H1 (cell line): ENCODE data around the gene LY6G5B.

Experiments used
- GABPA ChIP-seq: IDR thresholded peaks from 2 replicates; pipeline ENCODE4 v1.6.1; 2011; ENCODE audit warnings: mild to moderate bottlenecking, low read length, moderate library complexity, borderline replicate concordance; ENCODE audit not compliant: insufficient read depth
- JUND ChIP-seq: IDR thresholded peaks from 2 replicates; pipeline ENCODE4 v1.6.1; 2011; ENCODE audit warnings: mild to moderate bottlenecking, improper control_type of control experiment, low read length
- POLR2A ChIP-seq, 2 experiments: IDR thresholded peaks; 1 replicate in 1 of 2; 2 replicates in 1 of 2; pipeline ENCODE4 v1.6.1; 2011; ENCODE audit warnings: low read depth in 2 of 2, low read length in 2 of 2, mild to moderate bottlenecking in 2 of 2; ENCODE audit errors: control extremely low read depth in 1 of 2
- POLR2AphosphoS5 ChIP-seq: IDR thresholded peaks from 2 replicates; pipeline ENCODE4 v1.6.1; 2011; ENCODE audit warnings: low read depth, low read length
- RNF2 ChIP-seq: fragments of 200-900, 300-1000 bp; sonication (generic); IDR thresholded peaks from 2 replicates; pipeline ENCODE4 v1.7.1; 2016; ENCODE audit warnings: borderline replicate concordance, low read depth, mild to moderate bottlenecking, antibody characterized with exemption, low read length; ENCODE audit not compliant: poor library complexity, severe bottlenecking; ENCODE audit errors: missing control alignments
- SP1 ChIP-seq: IDR thresholded peaks from 2 replicates; pipeline ENCODE4 v1.6.1; 2011; ENCODE audit warnings: low read depth, low read length
- TBP ChIP-seq: IDR thresholded peaks from 2 replicates; pipeline ENCODE4 v1.6.1; 2011; ENCODE audit warnings: low read depth, low read length, improper control_type of control experiment
- TF ChIP-seq, protein P1 (sequence below), 3 experiments: IDR thresholded peaks; 1 replicate in 2 of 3; 2 replicates in 1 of 3; pipeline versions ENCODE4 v1.5.1 to v1.6.1; 2011; ENCODE audit warnings: low read length in 3 of 3, mild to moderate bottlenecking in 3 of 3, inconsistent platforms in 2 of 3, low read depth in 1 of 3, moderate library complexity in 1 of 3; ENCODE audit not compliant: insufficient read depth in 1 of 3; ENCODE audit errors: control extremely low read depth in 1 of 3
- TF ChIP-seq, protein P2 (sequence below): IDR thresholded peaks from 2 replicates; pipeline ENCODE4 v1.6.1; 2011; ENCODE audit warnings: low read length, improper control_type of control experiment

DNA sequence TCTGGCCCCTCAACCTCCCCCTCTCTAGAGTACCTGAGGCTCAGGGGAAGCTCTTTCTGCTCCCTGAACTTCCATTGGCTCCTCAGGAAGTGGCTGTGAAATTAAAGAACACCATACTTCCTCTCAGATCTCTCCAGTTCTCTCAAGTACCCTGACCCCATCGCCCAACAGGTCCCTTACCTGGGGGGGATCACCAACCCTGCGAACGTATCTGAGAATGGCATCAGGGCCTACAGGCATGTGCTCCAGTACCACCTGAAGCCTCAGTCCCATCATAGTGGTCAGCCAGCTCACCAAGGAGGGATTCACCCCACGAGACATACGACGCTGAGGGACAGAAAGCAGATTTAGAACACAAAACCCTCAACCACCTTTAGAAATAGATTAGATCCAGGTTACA is 29.2 kb upstream of the LY6G5B start:
- TF ChIP-seq, protein P1, sequence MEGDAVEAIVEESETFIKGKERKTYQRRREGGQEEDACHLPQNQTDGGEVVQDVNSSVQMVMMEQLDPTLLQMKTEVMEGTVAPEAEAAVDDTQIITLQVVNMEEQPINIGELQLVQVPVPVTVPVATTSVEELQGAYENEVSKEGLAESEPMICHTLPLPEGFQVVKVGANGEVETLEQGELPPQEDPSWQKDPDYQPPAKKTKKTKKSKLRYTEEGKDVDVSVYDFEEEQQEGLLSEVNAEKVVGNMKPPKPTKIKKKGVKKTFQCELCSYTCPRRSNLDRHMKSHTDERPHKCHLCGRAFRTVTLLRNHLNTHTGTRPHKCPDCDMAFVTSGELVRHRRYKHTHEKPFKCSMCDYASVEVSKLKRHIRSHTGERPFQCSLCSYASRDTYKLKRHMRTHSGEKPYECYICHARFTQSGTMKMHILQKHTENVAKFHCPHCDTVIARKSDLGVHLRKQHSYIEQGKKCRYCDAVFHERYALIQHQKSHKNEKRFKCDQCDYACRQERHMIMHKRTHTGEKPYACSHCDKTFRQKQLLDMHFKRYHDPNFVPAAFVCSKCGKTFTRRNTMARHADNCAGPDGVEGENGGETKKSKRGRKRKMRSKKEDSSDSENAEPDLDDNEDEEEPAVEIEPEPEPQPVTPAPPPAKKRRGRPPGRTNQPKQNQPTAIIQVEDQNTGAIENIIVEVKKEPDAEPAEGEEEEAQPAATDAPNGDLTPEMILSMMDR (IDR thresholded peaks at IDR 0.05; ENCODE audit: control extremely low read depth in 1 of 3, insufficient read depth in 1 of 3, low read depth in 1 of 3, low read length in 3 of 3): no peak
- TF ChIP-seq POLR2A (IDR thresholded peaks at IDR 0.05; ENCODE audit: control extremely low read depth in 1 of 2, low read depth in 2 of 2, low read length in 2 of 2) (no peak), SP1 (no peak), RNF2 (no peak), GABPA (no peak), JUND (no peak), TBP (no peak), POLR2AphosphoS5 (no peak)
- TF ChIP-seq, protein P2, sequence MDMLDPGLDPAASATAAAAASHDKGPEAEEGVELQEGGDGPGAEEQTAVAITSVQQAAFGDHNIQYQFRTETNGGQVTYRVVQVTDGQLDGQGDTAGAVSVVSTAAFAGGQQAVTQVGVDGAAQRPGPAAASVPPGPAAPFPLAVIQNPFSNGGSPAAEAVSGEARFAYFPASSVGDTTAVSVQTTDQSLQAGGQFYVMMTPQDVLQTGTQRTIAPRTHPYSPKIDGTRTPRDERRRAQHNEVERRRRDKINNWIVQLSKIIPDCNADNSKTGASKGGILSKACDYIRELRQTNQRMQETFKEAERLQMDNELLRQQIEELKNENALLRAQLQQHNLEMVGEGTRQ: no peak
